AG08395 (cell line): ENCODE measurements around the gene KIAA0232.
"Not testable (repeated sequence)": the region's sequence is repeated elsewhere in the genome, so short reads cannot be mapped to it uniquely, and the experiment has no call there.

Experiments
- DNase-seq: peaks from one replicate; pipeline ENCODE4 v3.0.0; 2012; ENCODE audit warnings: mixed read lengths, low spot score

KIAA0232 gene

DNA sequence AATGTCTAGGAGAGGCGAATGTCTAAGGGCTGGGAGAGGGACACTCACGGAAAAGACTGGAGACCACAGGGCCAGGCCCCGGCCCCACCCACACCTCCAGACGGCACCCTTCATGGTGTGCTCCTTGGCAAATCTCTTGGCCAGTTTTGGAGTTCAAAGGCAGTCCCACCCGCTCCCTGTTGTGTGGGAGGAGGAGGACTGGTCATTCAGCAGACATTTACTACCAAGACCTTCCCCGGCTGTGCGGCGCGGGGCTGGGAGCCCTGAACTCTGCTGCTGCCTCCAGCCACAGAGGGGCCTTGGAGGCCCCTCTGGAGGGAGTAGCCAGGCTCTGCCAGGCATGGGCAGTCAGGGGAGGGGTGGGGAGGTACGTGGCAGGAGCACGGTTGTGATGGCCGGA, 118.4 kb downstream of the KIAA0232 start:
- DNase-seq: no peak

DNA sequence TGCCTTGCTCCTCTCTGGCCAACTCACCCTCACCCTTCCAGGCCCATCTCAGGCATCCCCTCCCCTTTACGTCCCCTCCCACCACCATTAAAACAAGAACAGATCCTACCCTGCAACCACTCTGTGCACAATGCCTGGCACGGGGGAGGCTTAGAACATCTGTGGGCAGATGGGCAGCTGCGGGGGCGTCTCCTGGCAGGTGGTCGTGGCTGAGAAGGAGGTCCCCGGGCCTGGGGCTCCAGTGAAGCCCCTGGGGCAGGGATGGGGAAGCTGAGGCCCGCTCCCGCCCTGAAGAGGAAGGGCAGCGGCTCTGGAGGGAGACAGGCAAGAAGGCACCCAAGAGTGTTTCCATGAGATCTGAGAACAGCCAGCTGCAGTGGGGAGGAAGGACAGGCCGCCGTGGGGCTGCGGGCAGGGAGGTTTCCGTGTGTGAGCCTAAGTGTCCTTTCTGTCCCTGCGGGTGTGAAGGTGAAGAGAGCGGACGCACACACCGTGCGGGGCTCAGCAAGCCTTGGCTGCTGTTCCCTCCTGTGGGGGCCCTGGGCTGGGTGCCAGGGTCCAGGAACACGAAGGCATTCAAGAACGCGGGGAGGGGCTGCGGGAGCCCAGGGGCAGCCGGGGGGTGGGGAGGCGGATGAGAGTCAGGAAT, 119.3 kb downstream of the KIAA0232 start:
- no peak for DNase-seq

- no peak for DNase-seq
Observed at GRCh38 chr4:6902318-6903042, 120.0 kb downstream of the KIAA0232 start.

DNA sequence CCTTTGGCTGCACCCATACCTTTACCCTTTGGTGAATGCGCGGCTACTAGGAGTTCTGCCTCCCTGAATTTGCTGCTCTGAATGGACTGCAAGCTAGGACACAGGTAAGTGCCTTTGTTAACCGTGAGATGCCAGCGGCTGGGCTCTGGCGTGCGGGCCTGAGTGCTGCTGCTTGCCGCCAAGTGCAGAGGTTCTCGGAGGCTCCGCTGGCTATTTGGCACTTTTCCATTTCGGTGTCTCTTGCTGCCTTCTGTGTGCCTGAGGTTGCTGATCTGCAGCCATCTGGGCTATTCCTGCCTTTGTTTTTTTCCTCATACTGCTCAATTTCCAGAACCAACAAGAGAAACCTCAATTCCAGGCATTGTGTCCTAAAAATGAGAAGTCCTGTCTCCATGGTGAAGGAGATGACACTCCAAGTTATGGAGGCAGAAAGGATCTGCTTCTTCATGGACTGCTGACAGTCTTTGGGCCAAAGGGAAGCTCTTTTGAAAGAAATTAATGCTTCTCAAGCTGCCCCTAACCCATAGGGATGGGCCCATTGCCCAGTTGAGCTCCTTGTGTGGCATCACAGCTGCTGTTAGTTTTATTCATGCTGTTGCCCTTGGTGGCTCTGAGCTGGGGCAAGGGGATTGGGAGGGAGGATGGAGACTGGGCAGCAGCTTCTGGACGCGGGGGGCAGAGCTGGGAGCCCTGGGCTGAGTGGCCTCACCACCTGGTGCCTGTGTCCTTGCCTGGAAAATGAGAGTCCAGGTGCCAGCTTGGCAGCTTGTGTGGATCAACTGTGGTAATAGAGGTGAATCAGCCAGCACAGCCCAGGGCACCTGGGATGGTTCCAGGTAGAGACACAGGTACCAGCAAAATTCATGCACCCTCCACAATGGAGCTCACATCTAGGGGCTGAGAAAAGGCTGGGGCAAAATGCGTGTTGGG, 123.3 kb downstream of the KIAA0232 start:
- DNase-seq: no peak

DNA sequence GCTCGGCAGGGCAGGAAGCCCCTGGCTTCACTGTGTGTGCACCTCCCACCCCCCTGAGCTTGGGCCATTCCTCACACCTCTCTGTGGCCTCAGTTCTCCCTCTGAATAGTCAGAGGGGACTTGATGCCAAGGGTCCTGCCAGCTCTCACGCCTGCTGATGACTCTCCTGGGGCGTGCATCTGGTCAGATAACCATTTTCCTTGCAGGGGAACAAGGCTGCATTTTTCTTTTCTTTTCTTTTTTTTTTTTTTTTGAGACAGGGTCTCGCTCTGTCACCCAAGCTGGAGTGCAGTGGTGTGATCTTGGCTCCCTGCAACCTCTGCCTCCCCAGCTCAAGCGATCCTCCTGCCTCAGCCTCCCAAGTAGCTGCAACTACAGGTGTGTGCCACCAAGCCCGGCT, 124.0 kb downstream of the KIAA0232 start:
- not testable (repeated sequence) for DNase-seq

GRCh38 chr4:6907658-6908191, 125.2 kb downstream of the KIAA0232 start:
- no peak for DNase-seq

DNA sequence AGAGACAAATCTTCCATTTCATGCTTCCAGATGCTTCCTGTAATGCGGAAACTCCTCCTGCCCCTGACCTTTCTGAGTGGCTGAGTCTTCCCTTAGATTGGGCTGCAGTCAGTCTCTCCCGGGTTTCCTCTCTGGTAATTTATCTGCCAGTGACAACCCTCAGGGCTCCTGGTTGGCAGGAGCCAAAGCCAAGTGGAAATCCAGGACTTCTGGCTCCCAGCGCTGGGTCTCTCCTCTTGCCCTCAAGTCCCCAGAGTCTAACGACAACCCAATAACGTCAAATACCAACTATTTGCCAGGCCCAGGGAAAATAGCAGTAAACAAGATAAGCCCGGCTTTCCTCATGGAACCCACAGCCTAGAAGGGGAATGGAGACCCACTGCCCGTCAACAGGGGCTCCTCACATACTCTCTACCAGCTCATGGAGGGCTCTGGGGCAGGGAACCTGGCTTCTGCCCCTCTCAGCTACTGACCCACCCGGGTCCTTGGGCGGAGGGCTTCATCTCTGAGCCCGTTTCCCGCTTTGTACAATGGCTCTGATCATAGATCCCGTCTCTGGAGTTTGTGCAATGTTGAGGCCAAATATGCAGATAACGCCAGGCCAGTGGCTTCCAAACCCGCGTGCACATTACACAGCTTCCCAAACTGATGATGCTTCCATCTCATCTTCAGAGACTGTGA, 126.0 kb downstream of the KIAA0232 start:
- peak; percentile 47 for DNase-seq

DNA sequence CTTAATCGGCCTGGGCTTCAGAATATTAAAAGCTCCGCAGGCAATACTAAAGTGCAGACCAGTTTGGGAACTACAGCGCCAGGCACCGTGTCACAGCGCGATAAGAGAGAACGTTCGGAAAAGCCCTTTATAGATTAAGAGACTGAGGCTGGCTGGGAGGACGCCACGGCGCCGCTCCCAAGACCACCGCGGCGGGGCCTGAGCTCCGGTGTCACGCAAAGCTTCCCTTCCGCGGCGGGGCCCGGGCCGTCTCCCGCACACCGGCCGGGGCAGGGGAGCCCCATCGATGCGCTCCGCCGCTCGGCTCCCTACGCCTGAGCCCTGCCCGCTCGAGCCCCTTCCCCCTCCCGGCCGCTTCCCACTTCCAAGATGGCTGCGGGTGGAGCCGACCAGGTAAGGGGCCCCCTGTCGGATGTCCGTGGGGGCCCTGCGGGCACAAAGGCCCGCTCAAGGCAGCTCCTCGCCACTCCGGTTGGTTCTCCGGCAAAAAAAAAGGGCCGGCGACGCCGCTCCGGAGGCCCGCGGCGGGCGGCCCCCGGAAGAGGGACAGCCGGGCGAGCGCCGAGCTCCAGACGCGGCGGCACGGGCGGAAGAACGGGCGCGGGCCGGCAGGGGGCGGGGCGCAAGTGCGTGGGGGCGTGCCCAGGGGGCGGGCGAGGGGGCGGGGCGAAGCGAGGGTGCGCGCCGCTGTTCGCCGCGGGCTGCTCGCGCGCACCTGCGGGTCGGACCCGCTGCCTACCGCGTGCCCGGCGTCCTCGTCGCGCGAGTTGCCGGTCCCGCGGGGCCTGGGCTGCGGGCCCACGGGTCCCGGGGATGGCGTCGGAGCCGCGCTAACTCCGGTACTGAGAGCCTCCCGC, 126.8 kb downstream of the KIAA0232 start, which contains the start of gene TBC1D14:
TBC1D14 (plus strand) TSS at position 714 of the 857 bp plus-strand sequence. CDS start 13,564 bp downstream, outside the sequence.
- DNase-seq: peak; percentile 95

- DNase-seq: no peak
Observed at GRCh38 chr4:6909970-6910339, 127.4 kb downstream of the KIAA0232 start.

GRCh38 chr4:6910340-6910959, 127.9 kb downstream of the KIAA0232 start:
- no peak for DNase-seq

DNA sequence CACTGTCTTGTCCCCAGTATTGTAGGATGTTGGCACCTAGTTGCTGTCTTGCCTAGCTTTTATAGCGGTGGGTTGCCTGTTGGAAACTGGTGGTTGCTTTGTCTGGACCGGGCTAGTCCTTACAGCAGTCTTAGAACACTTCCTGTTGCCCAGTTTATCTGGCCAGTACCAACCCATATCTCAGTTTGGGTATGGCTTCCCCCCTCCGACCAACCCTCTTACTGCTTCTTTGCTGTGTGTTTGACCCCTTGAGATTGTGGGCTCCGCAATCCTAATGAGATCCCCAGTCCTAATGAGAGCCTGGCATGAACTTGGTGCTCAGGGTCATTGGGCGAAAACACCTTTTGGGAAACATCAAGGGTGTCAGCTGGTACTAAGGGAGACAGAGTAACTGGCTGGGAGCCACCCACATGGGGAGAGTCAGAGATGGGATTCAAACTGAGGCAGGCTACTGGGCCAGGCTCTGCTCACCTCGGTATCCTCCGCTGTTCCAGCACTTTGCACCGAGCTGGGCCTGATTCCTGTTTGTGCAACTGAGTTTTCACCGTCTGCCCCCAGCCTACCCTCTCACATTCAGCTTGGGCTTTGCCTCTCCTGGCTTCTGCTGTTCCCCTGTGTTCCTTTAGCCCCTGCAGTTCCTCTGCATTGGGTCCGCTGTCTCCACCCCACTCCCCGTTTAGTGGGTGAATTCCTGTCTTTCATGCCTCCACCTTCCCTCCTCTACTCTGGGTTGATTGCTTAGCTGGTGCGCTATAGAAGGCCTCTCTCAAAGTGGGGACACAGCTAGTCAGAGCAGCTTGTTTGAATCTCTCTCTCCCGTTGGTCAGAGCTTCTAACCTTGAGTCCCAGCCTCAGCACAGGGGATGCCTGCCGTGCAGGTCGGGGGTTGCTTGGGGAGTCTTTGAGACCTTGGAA, 128.7 kb downstream of the KIAA0232 start:
- DNase-seq: no peak

DNA sequence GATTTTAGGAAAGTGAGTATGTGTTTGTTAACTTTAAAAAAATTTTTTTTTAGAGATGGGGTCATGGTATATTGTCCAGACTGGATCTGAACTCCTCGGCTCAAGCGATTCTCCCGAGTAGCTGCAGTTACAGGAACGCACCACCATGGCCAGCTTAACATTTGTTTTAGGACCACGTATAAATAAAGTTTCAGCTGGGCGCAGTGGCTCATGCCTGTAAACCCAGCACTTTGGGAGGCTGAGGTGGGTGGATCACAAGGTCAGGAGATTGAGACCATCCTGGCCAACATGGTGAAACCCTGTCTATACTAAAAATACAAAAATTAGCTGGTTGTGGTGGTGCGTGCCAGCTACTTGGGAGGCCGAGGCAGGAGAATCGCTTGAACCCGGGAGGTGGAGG, 129.4 kb downstream of the KIAA0232 start:
- DNase-seq: not testable (repeated sequence)

GRCh38 chr4:6912441-6912840, 129.9 kb downstream of the KIAA0232 start:
- DNase-seq: no peak

GRCh38 chr4:6913350-6913905, 130.9 kb downstream of the KIAA0232 start:
- no peak for DNase-seq

DNA sequence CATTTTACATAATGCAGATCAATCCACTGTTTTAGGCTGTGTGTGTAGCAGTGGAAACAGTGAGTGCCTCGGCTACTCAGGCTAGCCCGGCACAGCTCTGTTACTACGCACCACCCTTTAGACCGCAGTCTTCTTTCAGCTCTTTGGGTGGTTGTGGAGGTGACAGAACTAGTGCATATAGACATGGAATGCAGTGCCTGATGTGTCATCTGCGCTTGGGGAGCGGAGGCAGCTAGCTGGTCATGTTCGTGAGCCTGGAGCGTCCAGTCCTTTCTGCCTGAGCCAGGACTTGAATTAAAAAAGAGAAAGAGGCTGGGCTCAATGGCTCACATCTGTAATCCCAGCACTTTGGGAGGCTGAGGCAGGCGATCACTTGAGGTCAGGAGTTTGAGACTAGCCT, 131.9 kb downstream of the KIAA0232 start:
- DNase-seq: no peak

- no peak for DNase-seq
Observed at GRCh38 chr4:6915041-6916005, 132.8 kb downstream of the KIAA0232 start.

- DNase-seq: no peak
Observed at GRCh38 chr4:6916069-6916586, 133.6 kb downstream of the KIAA0232 start.
